Measurements from ENCODE around the gene CAMSAP3.

GRCh38 chr19:7633698-7634097 lies 38.0 kb downstream of the CAMSAP3 start, which contains the start of gene PCP2:
- TF ChIP-seq POLR2A (IDR thresholded peaks at IDR 0.05) (no peak), CTCF (IDR thresholded peaks at IDR 0.05) (no peak)

Data from heart left ventricle (tissue), 13 donors.